Measurements from ENCODE around the gene KBTBD4. TPM values are rescaled to one million over a fixed set of nuclear protein-coding genes. Genes with fewer than 3 reads are reported as not detected.
"Not testable (repeated sequence)": the region's sequence is repeated elsewhere in the genome, so short reads cannot be mapped to it uniquely, and the experiment has no call there.

KBTBD4 gene
- total RNA-seq, 4 donors from 2014 or later: 18.4 to 32.2 (median 21.2) TPM

- WGBS: 81% methylated on average over 2 of the region's 2 CpGs
- Histone ChIP-seq H3K36me3 (peaks cover 6% of the 10 kb centered on the region), H3K4me1 (peaks cover 41% of the 10 kb centered on the region), H3K4me3 (no peak overlapping the region), H3K27me3 (no peaks in the 10 kb centered on the region), H3K27ac (no peak overlapping the region), H3K9me3 (no peaks in the 10 kb centered on the region)
- DNase-seq (ENCODE audit: low spot score in 2 of 2): no peak
- TF ChIP-seq POLR2A (IDR thresholded peaks at IDR 0.05) (no peak), EP300 (IDR thresholded peaks at IDR 0.05) (no peak), POLR2AphosphoS5 (IDR thresholded peaks at IDR 0.05) (no peak)
- TF ChIP-seq, protein P1, sequence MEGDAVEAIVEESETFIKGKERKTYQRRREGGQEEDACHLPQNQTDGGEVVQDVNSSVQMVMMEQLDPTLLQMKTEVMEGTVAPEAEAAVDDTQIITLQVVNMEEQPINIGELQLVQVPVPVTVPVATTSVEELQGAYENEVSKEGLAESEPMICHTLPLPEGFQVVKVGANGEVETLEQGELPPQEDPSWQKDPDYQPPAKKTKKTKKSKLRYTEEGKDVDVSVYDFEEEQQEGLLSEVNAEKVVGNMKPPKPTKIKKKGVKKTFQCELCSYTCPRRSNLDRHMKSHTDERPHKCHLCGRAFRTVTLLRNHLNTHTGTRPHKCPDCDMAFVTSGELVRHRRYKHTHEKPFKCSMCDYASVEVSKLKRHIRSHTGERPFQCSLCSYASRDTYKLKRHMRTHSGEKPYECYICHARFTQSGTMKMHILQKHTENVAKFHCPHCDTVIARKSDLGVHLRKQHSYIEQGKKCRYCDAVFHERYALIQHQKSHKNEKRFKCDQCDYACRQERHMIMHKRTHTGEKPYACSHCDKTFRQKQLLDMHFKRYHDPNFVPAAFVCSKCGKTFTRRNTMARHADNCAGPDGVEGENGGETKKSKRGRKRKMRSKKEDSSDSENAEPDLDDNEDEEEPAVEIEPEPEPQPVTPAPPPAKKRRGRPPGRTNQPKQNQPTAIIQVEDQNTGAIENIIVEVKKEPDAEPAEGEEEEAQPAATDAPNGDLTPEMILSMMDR (IDR thresholded peaks at IDR 0.05): no peak
Observed at GRCh38 chr11:47532597-47533213, 46.1 kb downstream of the KBTBD4 start.

- no peak overlapping the region for H3K4me3 ChIP-seq
- 80% methylated on average over 3 of the region's 3 CpGs for WGBS
- DNase-seq (ENCODE audit: low spot score in 2 of 2): no peak
- H3K9me3 ChIP-seq: no peaks in the 10 kb centered on the region
- H3K27ac ChIP-seq: no peak overlapping the region
- peaks cover 36% of the 10 kb centered on the region for H3K4me1 ChIP-seq
- TF ChIP-seq, protein P1 (IDR thresholded peaks at IDR 0.05): no peak
- TF ChIP-seq POLR2AphosphoS5 (IDR thresholded peaks at IDR 0.05) (no peak), POLR2A (IDR thresholded peaks at IDR 0.05) (no peak), EP300 (IDR thresholded peaks at IDR 0.05) (no peak)
- H3K36me3 ChIP-seq: peaks cover 6% of the 10 kb centered on the region
- no peaks in the 10 kb centered on the region for H3K27me3 ChIP-seq
Observed at GRCh38 chr11:47531666-47532065, 47.1 kb downstream of the KBTBD4 start.

DNA sequence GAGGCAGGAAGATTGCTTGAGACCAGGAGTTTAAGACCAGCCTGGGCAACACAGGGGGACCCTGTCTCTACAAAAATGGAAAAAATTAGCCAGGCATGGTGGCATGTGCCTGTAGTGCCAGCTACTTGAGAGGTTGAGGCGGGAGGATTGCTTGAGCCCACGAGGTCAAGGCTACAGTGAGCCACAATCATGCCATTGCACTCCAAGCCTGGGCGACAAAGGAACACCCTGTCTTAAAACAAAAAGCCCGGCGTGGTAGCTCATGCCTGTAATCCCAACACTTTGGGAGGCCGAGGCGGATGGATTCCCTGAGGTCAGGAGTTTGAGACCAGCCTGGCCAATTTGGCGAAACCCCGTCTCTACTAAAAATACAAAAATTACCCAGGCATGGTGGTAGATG, 48.0 kb downstream of the KBTBD4 start:
- not testable (repeated sequence) for H3K9me3 ChIP-seq; H3K36me3 ChIP-seq; DNase-seq (ENCODE audit: low spot score in 2 of 2); H3K27me3 ChIP-seq; H3K4me3 ChIP-seq; H3K27ac ChIP-seq
- peaks cover 34% of the 10 kb centered on the region for H3K4me1 ChIP-seq
- 95% methylated on average over 9 of the region's 9 CpGs for WGBS

GRCh38 chr11:47529951-47530350, 48.8 kb downstream of the KBTBD4 start:
- DNase-seq (ENCODE audit: low spot score in 2 of 2): no peak
- no peak overlapping the region for H3K4me3 ChIP-seq
- H3K4me1 ChIP-seq: peaks cover 37% of the 10 kb centered on the region
- peaks cover 6% of the 10 kb centered on the region for H3K36me3 ChIP-seq
- TF ChIP-seq POLR2AphosphoS5 (IDR thresholded peaks at IDR 0.05) (no peak), POLR2A (IDR thresholded peaks at IDR 0.05) (no peak), EP300 (IDR thresholded peaks at IDR 0.05) (no peak)
- TF ChIP-seq, protein P1 (IDR thresholded peaks at IDR 0.05): no peak
- WGBS: 98% methylated on average over 4 of the region's 4 CpGs
- no peaks in the 10 kb centered on the region for H3K9me3 ChIP-seq
- H3K27me3 ChIP-seq: no peaks in the 10 kb centered on the region
- H3K27ac ChIP-seq: no peak overlapping the region

- H3K27ac ChIP-seq: no peak overlapping the region
- H3K27me3 ChIP-seq: no peaks in the 10 kb centered on the region
- no peak for DNase-seq (ENCODE audit: low spot score in 2 of 2)
- no peaks in the 10 kb centered on the region for H3K9me3 ChIP-seq
- H3K4me3 ChIP-seq: no peak overlapping the region
- 91% methylated on average over 6 of the region's 6 CpGs for WGBS
- peaks cover 6% of the 10 kb centered on the region for H3K36me3 ChIP-seq
- peaks cover 42% of the 10 kb centered on the region for H3K4me1 ChIP-seq
- TF ChIP-seq EP300 (IDR thresholded peaks at IDR 0.05) (no peak), POLR2A (IDR thresholded peaks at IDR 0.05) (no peak), POLR2AphosphoS5 (IDR thresholded peaks at IDR 0.05) (no peak)
- TF ChIP-seq, protein P1 (IDR thresholded peaks at IDR 0.05): no peak
Observed at GRCh38 chr11:47527186-47527585, 51.6 kb downstream of the KBTBD4 start.

DNA sequence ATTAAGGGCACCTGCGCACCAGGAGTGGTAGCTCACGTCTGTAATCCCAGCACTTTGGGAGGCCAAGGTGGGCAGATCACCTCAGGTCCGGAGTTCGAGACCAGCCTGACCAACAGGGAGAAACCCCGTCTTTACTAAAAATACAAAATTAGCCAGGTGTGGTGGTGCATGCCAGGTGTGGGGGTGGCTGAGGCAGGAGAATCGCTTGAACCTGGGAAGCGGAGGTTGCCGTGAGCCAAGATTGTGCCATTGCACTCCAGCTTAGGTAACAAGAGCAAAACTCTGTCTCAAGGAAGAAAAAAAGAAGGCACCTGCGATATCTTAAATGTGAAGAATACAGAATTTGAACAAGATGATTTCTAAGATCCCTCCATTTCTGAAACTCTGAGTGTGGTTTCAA, 52.7 kb downstream of the KBTBD4 start:
- not testable (repeated sequence) for H3K36me3 ChIP-seq; DNase-seq (ENCODE audit: low spot score in 2 of 2); H3K4me3 ChIP-seq; H3K9me3 ChIP-seq; H3K27ac ChIP-seq; H3K27me3 ChIP-seq
- peaks cover 53% of the 10 kb centered on the region for H3K4me1 ChIP-seq
- 73% methylated on average over 9 of the region's 9 CpGs for WGBS

Measured in suprapubic skin (tissue), 4 donors.